WI38 (cell line): ENCODE data around the gene GAMT.

Source experiments
- H3K4me3 ChIP-seq: 2 replicates; pipeline ENCODE4 v1.5.1; 2011; ENCODE audit warnings: low read depth, mild to moderate bottlenecking, control low read depth, low read length
- TF ChIP-seq, protein P1 (sequence below): IDR thresholded peaks from 2 replicates; pipeline ENCODE4 v1.5.1; 2012; ENCODE audit warnings: low read depth, mild to moderate bottlenecking, control low read depth, low read length

Gene GAMT

DNA sequence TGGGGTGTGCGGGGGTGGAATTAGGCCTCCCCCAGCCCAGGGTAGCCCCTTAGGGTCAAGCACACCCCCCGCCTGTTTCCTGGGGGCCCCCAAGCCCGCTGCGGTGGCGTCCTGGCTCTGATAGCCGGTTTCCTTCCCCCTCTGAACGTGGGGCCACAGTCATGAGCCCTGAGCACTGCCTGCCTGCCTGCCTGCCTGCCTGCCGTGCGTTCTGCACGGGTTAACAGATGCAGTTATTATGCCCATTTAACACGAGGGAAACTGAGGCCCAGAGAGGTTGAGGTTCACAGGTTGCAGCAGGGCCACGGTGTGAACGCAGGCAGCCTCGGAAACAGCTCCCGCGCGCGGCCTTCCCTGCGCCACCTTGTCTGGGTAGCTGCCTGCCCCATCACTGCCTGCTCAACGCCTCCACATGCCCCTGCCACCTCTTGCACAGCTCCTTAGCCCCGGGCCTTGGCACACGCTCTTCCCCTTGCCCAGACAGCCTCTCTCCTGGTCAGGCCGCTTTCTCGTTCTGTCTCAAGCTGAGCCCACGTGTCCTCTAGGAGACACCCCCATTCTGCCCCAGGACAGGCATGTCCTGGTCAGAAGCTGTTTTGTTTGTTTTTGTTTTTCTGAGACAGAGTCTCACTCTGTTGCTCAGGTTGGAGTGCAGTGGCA is 1.2 kb upstream of the GAMT start:
- no peak overlapping the region for H3K4me3 ChIP-seq
- TF ChIP-seq, protein P1, sequence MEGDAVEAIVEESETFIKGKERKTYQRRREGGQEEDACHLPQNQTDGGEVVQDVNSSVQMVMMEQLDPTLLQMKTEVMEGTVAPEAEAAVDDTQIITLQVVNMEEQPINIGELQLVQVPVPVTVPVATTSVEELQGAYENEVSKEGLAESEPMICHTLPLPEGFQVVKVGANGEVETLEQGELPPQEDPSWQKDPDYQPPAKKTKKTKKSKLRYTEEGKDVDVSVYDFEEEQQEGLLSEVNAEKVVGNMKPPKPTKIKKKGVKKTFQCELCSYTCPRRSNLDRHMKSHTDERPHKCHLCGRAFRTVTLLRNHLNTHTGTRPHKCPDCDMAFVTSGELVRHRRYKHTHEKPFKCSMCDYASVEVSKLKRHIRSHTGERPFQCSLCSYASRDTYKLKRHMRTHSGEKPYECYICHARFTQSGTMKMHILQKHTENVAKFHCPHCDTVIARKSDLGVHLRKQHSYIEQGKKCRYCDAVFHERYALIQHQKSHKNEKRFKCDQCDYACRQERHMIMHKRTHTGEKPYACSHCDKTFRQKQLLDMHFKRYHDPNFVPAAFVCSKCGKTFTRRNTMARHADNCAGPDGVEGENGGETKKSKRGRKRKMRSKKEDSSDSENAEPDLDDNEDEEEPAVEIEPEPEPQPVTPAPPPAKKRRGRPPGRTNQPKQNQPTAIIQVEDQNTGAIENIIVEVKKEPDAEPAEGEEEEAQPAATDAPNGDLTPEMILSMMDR = no peak

DNA sequence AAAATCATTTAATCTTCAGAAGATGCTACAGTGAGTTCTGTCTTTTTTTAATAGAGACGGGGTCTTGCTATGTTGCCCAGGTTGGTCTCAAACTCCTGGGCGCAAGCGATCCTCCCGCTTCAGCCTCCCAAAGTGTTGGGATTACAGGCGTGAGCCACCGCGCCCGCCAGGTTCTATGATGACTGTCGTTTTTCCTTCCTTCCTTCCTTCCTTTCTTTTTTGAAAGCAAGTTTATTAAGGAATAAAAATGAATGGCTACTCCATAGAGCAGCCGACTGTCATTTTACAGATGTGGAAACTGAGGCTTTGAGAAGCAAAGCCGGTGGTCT is 511 bp upstream of the GAMT start:
- TF ChIP-seq, protein P1 = no peak
- peak overlapping the region; percentile 71 for H3K4me3 ChIP-seq

DNA sequence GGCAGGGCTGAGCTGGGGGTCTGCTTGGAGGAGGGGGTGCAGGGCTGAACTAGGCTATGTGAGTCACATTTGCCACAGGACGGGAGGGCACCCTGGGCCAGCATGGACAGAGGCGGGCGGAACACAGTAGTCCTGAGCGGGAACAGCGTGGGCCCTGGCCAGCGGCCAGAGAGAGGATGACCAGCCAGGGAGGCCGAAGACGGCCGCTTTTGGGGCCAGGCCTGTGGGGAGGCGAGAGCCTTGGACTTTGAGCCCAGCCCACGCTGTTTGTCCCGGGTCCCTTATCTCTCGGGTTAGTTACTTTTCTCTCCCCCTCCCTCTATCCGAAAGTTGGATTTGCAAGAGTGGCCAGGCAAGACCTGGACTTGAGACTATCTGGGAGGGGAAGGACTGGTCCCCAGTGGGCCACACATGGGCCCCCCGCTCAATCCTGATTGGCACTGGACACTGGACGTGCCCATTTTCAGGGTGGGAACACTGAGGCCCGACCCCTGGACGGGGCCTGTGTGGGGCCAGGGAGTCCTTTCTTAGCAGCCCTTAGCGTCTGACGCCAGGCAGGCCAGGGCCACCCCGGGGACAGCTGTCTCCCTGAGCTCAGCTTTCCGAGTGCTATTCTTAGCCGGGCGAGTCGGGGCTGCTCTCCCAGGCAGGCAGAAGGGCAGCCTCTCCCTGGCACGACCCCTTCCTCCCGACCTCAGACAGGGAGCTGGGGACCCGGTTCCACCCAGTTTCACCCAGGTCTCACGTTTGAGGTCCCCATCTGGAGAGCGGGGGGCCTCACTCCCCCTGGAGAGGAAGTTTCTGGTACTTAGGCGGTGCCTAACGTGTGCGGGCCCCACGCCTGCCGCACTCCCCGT is 833 bp downstream of the GAMT start:
- TF ChIP-seq, protein P1 = no peak

DNA sequence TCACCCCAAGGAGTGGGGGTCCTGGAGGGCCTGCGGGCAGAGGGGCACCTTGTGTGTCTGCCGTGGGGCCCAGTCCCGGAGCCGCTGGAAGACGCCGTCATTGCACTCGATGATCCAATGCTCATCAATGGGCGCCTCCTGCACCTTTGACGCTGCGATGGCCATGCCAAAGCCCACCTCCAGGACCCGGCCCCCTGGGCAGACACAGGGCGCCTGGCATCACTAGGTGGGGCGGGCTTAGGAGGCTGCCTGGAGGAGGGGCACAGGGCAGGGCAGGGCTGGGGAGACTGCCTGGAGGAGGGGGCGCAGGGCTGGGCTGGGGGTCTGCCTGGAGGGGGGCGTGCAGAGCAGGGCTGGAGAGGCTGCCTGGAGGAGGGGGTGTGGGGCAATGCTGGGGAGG is 1.6 kb downstream of the GAMT start:
- TF ChIP-seq, protein P1 = no peak
- H3K4me3 ChIP-seq = no peak overlapping the region

More for the DNA sequence above, 833 bp downstream of the GAMT start:
- peak overlapping the region; percentile 71 for H3K4me3 ChIP-seq

DNA sequence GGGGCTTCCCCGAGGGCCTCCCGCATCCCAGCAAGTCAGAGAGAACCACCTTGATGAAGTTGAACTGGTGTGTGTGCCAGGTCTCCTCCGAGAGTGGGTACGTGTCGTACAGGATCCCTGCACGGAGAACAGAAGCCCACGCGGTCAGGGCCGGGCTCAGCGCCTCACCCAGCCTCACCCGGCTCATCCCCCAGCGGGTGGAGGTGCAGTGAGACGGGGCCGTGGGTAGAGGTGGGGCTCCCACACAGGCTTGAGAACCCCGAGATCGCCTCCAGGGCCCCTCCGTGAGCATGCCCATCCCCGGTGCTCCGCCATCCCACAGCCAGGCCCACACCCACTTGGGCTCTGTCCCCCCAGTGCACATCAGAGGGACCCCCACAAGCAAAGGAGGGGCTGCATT is 2.3 kb downstream of the GAMT start:
- TF ChIP-seq, protein P1 = no peak
- no peak overlapping the region for H3K4me3 ChIP-seq

DNA sequence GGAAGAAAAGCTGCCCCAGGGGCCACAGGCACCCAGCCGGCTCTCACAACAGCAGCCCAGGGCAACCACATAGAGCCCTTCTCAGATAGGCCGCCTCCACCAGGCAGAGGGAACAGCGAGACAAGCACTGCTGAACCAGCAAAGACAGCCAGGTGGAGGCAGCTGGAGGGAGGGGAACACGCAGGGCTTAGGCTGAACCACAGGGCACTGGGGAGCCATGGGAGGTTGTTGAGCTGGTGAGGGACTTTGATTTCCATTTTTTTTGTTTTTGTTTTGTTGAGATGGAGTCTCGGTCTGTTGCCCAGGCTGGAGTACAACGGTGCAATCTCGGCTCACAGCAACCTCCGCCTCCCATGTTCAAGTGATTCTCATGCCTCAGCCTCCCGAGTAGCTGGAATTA is 3.5 kb downstream of the GAMT start:
- H3K4me3 ChIP-seq = no peak overlapping the region
- TF ChIP-seq, protein P1 = no peak
